Spinal cord (tissue), 10 donors: ENCODE measurements around the gene SAMMSON. TPM values are rescaled to one million over a fixed set of nuclear protein-coding genes. Genes with fewer than 3 reads are reported as not detected.

ENCODE experiments used
- DNase-seq, 6 donors: peaks; one replicate each; pipeline versions ENCODE4 v3.0.0 to v3.0.0-alpha.2; 2013 to 2015; ENCODE audit warnings: low spot score in 6 of 6, low read depth in 4 of 6
- H3K27ac ChIP-seq: one replicate; pipeline ENCODE4 v1.5.1; 2013; ENCODE audit warnings: low read depth, low read length, control low read depth
- H3K27me3 ChIP-seq: one replicate; pipeline ENCODE4 v1.6.1; 2013; ENCODE audit warnings: low read length; ENCODE audit not compliant: control insufficient read depth, insufficient read depth
- H3K36me3 ChIP-seq: one replicate; pipeline ENCODE4 v1.6.1; 2013; ENCODE audit warnings: low read length; ENCODE audit not compliant: control insufficient read depth, insufficient read depth
- H3K4me1 ChIP-seq: one replicate; pipeline ENCODE4 v1.6.1; 2013; ENCODE audit warnings: low read length; ENCODE audit not compliant: control insufficient read depth, insufficient read depth
- H3K4me3 ChIP-seq: one replicate; pipeline ENCODE4 v1.5.1; 2013; ENCODE audit warnings: low read depth, low read length, control low read depth
- H3K9me3 ChIP-seq: one replicate; pipeline ENCODE4 v1.6.1; 2013; ENCODE audit warnings: low read length; ENCODE audit not compliant: control insufficient read depth, insufficient read depth
- WGBS: methylation state at CpG from one replicate; pipeline ENCODE4 v1.1.5; 2013; ENCODE audit warnings: missing lambda C conversion rate; ENCODE audit not compliant: insufficient coverage; 5-methylcytosine and 5-hydroxymethylcytosine counted together
- long read RNA-seq, 4 donors: transcript quantifications; one replicate each; lab custom pipeline, GENCODE V29; 2026
- polyA plus RNA-seq, 2 donors: library from polyadenylated mRNA; unstranded; fragments of 120-200 nt; gene quantifications; one replicate each; pipeline ENCODE4 v1.2.1, GENCODE V29; 2013; ENCODE audit not compliant: insufficient read length in 2 of 2
- total RNA-seq, 2 donors: library from RNA; depleted of rRNA in 1 of 2; stranded (reverse); fragments of 120-200 nt in 1 of 2; fragments of >200 nt in 1 of 2; gene quantifications; one replicate each; pipeline versions ENCODE4 v1.2.3 to v1.2.4, GENCODE V29; 2013 to 2014
- donor health status: healthy.

Gene SAMMSON
- total RNA-seq (under 1 TPM; 0.17 to 0.40 TPM), polyA plus RNA-seq (under 1 TPM in 1 of 2 donors, not detected in 1; 0.21 TPM)
- long read RNA-seq, donor 1: 0 reads
- long read RNA-seq, donor 2: 0 reads
- long read RNA-seq, donor 3: 0 reads
- long read RNA-seq, donor 4: 0 reads

- H3K27me3 ChIP-seq: no peaks in the 10 kb centered on the region
- peak within 1 kb of the TSS; percentile 79 for H3K27ac ChIP-seq
- DNase-seq: no peak
- peaks cover 2% of the 10 kb centered on the region for H3K9me3 ChIP-seq
- no peak within 1 kb of the TSS for H3K4me3 ChIP-seq
- H3K4me1 ChIP-seq: peaks cover 14% of the 10 kb centered on the region
- H3K36me3 ChIP-seq: no peaks in the 10 kb centered on the region
- WGBS: 94% methylated on average over 13 of the region's 29 CpGs
Observed at GRCh38 chr3:69999140-70000027, at the start of gene SAMMSON. TSS of gene SAMMSON (plus strand) at chr3:69999733.

- Histone ChIP-seq H3K36me3 (no peaks in the 10 kb centered on the region), H3K27ac (no peak overlapping the region), H3K4me1 (no peaks in the 10 kb centered on the region), H3K4me3 (no peak overlapping the region), H3K27me3 (no peaks in the 10 kb centered on the region), H3K9me3 (no peaks in the 10 kb centered on the region)
- DNase-seq: no peak
- WGBS: no CpG with 5 or more reads among the region's 3 CpGs
Observed at GRCh38 chr3:69951616-69952015, 47.9 kb upstream of the SAMMSON start.

GRCh38 chr3:69959581-69959980, 40.0 kb upstream of the SAMMSON start:
- Histone ChIP-seq H3K9me3 (no peaks in the 10 kb centered on the region), H3K27ac (no peak overlapping the region), H3K4me1 (no peaks in the 10 kb centered on the region), H3K36me3 (no peaks in the 10 kb centered on the region), H3K27me3 (no peaks in the 10 kb centered on the region), H3K4me3 (no peak overlapping the region)
- WGBS: 100% methylated on average over 4 of the region's 7 CpGs
- DNase-seq: no peak

- peak in 1 of 6 donors; percentile 27 for DNase-seq
- Histone ChIP-seq H3K36me3 (no peaks in the 10 kb centered on the region), H3K9me3 (no peaks in the 10 kb centered on the region), H3K4me1 (no peaks in the 10 kb centered on the region), H3K27ac (no peak overlapping the region), H3K4me3 (no peak overlapping the region), H3K27me3 (no peaks in the 10 kb centered on the region)
- no CpG with 5 or more reads among the region's 5 CpGs for WGBS
Observed at GRCh38 chr3:69961706-69962439, 37.7 kb upstream of the SAMMSON start.

- no peak overlapping the region for H3K4me3 ChIP-seq
- no peaks in the 10 kb centered on the region for H3K4me1 ChIP-seq
- no peak overlapping the region for H3K27ac ChIP-seq
- no peaks in the 10 kb centered on the region for H3K27me3 ChIP-seq
- H3K36me3 ChIP-seq: no peaks in the 10 kb centered on the region
- DNase-seq: no peak
- H3K9me3 ChIP-seq: no peaks in the 10 kb centered on the region
- no CpG with 5 or more reads among the region's 3 CpGs for WGBS
Observed at GRCh38 chr3:69963643-69964042, 35.9 kb upstream of the SAMMSON start.

- WGBS: no CpG with 5 or more reads among the region's 6 CpGs
- H3K4me1 ChIP-seq: no peaks in the 10 kb centered on the region
- no peaks in the 10 kb centered on the region for H3K9me3 ChIP-seq
- DNase-seq: no peak
- H3K27me3 ChIP-seq: no peaks in the 10 kb centered on the region
- H3K36me3 ChIP-seq: no peaks in the 10 kb centered on the region
- peak overlapping the region; percentile 79 for H3K27ac ChIP-seq
- no peak overlapping the region for H3K4me3 ChIP-seq
Observed at GRCh38 chr3:69967156-69967555, 32.4 kb upstream of the SAMMSON start.

GRCh38 chr3:69970827-69971226, 28.7 kb upstream of the SAMMSON start:
- H3K9me3 ChIP-seq: no peaks in the 10 kb centered on the region
- no peak for DNase-seq
- no peaks in the 10 kb centered on the region for H3K4me1 ChIP-seq
- H3K36me3 ChIP-seq: no peaks in the 10 kb centered on the region
- H3K27ac ChIP-seq: no peak overlapping the region
- WGBS: no CpG with 5 or more reads among the region's 5 CpGs
- H3K27me3 ChIP-seq: no peaks in the 10 kb centered on the region
- no peak overlapping the region for H3K4me3 ChIP-seq

GRCh38 chr3:69972672-69973071, 26.9 kb upstream of the SAMMSON start:
- no CpG with 5 or more reads among the region's 4 CpGs for WGBS
- H3K9me3 ChIP-seq: no peaks in the 10 kb centered on the region
- no peaks in the 10 kb centered on the region for H3K27me3 ChIP-seq
- H3K27ac ChIP-seq: no peak overlapping the region
- no peaks in the 10 kb centered on the region for H3K4me1 ChIP-seq
- no peak for DNase-seq
- no peak overlapping the region for H3K4me3 ChIP-seq
- no peaks in the 10 kb centered on the region for H3K36me3 ChIP-seq

GRCh38 chr3:69976021-69976420, 23.5 kb upstream of the SAMMSON start:
- H3K27me3 ChIP-seq: no peaks in the 10 kb centered on the region
- H3K4me3 ChIP-seq: no peak overlapping the region
- WGBS: 100% methylated on average over 1 of the region's 2 CpGs
- no peak for DNase-seq
- H3K4me1 ChIP-seq: no peaks in the 10 kb centered on the region
- H3K9me3 ChIP-seq: peaks cover 5% of the 10 kb centered on the region
- no peak overlapping the region for H3K27ac ChIP-seq
- no peaks in the 10 kb centered on the region for H3K36me3 ChIP-seq
